Natural killer cell treated with Interleukin-12 subunit alpha and Interleukin-12 subunit beta and Interleukin-15 and Interleukin-18, amount 100 ng/mL, for 72 hours (primary cell): ENCODE measurements around the gene C17orf113. TPM values are rescaled to one million over a fixed set of nuclear protein-coding genes. Genes with fewer than 3 reads are reported as not detected.
"Not testable (repeated sequence)": the region's sequence is repeated elsewhere in the genome, so short reads cannot be mapped to it uniquely, and the experiment has no call there.

ENCODE experiments used
- ATAC-seq, 2 donors: fragments of 150-1000 bp; cut with Tn5 transposase in 1 of 2; sonication (Bioruptor Pico), chemical (Tn5 transposase) in 1 of 2; 2 replicates each; pipeline ENCODE4 v1.10.0; 2021
- DNase-seq: peaks from one replicate; pipeline ENCODE4 v3.0.0; 2022; ENCODE audit warnings: low spot score
- H3K27ac Mint-ChIP-seq, 2 donors: 1 replicate in 1 of 2; 2 replicates in 1 of 2; pipeline ENCODE4 v1.8.0; 2022; ENCODE audit warnings: mixed read lengths in 2 of 2, mild to moderate bottlenecking in 1 of 2, moderate library complexity in 1 of 2
- H3K27me3 Mint-ChIP-seq, 2 donors: 1 replicate in 1 of 2; 2 replicates in 1 of 2; pipeline ENCODE4 v1.8.0; 2022; ENCODE audit warnings: mixed read lengths in 2 of 2
- H3K36me3 Mint-ChIP-seq: one replicate; pipeline ENCODE4 v1.8.0; 2022; ENCODE audit warnings: mixed read lengths
- H3K4me1 Mint-ChIP-seq, 2 donors: 1 replicate in 1 of 2; 2 replicates in 1 of 2; pipeline ENCODE4 v1.8.0; 2022; ENCODE audit warnings: low read depth in 2 of 2, mixed read lengths in 2 of 2, mild to moderate bottlenecking in 1 of 2
- H3K4me3 Mint-ChIP-seq: one replicate; pipeline ENCODE4 v1.8.0; 2022; ENCODE audit warnings: mixed read lengths
- H3K9me3 Mint-ChIP-seq: 2 replicates; pipeline ENCODE4 v1.8.0; 2022; ENCODE audit warnings: mixed read lengths
- total RNA-seq, 2 donors: library from RNA; stranded (reverse); gene quantifications; one replicate each; pipeline ENCODE4 v1.2.3, GENCODE V29; 2022

Gene C17orf113
- total RNA-seq, 2 donors from 2014 or later: not detected

GRCh38 chr17:42025191-42025579, 25.2 kb downstream of the C17orf113 start:
- Mint-ChIP-seq H3K27me3 (peaks cover 0 to 3% of the 10 kb centered on the region in 2 donors), H3K4me3 (no peak overlapping the region), H3K27ac (peak overlapping the region; percentile 43 to 69), H3K36me3 (no peaks in the 10 kb centered on the region), H3K9me3 (no peaks in the 10 kb centered on the region), H3K4me1 (peaks cover 19 to 21% of the 10 kb centered on the region in 2 donors)
- DNase-seq: no peak
- no peak for ATAC-seq

DNA sequence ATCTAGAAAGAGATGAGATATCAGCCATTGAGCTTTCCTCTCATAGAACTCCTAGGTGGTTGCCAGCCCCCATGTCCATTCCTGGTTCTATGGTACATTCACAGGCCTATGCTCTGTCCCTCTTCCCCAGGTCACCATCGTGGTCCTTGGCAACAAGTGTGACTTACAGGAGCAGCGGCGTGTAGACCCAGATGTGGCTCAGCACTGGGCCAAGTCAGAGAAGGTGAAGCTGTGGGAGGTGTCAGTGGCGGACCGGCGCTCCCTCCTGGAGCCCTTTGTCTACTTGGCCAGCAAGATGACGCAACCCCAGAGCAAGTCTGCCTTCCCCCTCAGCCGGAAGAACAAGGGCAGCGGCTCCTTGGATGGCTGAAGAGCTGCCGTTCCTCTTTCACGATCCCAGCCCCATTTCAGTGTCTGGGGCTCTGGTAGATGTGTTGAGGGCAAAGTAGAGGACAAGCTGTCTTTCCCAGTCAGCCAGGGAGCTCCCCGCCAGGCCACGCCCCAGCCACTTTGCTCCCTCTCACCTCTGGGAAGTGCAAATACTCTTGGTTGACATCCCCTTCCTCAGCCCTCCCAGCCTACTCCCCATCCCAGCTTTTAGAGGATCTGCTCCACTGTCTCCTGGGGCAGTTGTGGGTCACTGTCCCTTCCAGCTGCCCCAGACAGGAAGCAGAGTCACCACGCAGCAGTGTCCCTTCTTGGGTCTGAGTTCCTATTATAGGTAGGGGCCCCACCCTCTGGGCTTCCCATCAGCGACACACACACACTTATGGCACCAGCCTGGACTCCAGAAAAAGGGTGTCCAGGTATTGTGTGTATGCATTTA, 26.7 kb downstream of the C17orf113 start:
- Mint-ChIP-seq H3K4me3 (no peak overlapping the region), H3K4me1 (peaks cover 29 to 30% of the 10 kb centered on the region in 2 donors), H3K27ac (peak overlapping the region in 1 of 2 donors; percentile 69), H3K9me3 (no peaks in the 10 kb centered on the region), H3K27me3 (peaks cover 0 to 3% of the 10 kb centered on the region in 2 donors), H3K36me3 (no peaks in the 10 kb centered on the region)
- no peak for ATAC-seq
- DNase-seq: no peak

- not testable (repeated sequence) for DNase-seq, H3K36me3 Mint-ChIP-seq, H3K27me3 Mint-ChIP-seq, H3K9me3 Mint-ChIP-seq, ATAC-seq
- H3K4me1 Mint-ChIP-seq: peaks cover 45 to 52% of the 10 kb centered on the region in 2 donors
- H3K4me3 Mint-ChIP-seq: peak overlapping the region; percentile 98
- peak overlapping the region; percentile 91 to 99 for H3K27ac Mint-ChIP-seq
These were observed 29.6 kb downstream of the C17orf113 start for GRCh38 chr17:42020845-42021244.

DNA sequence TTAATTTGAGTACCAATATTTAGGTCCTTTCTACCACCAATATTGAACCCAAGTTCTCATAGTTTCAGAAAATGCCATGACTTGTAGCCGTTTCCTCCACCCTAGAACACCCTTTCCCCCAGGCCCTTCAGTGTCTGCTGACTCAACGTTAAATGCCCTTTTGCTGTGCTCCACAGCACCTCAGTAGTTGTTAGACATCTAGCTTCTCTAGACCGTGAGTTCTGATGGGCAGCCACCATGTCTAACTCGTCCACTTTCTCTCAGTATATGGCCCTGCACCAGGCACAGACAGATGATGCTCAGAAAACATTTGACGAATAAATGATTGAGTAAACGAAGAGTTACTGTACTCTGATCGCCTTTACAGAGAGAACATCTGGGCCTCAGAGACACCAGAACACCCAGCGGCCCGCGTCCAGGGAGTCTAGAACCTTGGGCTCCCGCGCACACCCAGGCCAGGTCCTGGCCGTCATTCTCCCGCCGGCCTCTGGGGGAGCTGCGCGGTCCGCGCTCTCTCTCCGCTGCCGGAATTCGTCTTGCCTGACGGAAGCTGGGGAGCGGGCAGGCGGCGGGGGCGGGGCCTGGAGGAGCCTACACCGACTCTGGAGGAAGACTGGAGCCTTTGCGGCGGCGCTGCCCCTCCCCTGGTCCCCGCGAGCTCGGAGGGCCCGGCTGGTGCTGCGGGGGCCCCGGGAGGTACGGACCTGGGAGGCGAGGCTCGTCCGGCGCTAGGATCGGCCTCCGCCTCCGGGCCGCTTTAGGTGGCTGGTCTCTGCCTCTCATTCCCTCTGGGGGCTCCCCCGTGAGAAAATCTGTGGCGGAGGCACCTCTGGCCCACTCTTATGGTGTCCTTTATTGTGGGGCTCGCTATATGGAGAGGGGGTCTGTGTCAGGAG, 30.6 kb downstream of the C17orf113 start, which contains the start of gene NKIRAS2:
NKIRAS2 (plus strand) TSS at position 582 of the 896 bp plus-strand sequence. CDS start 1,488 bp downstream, outside the sequence.
- peaks cover 49 to 58% of the 10 kb centered on the region in 2 donors for H3K4me1 Mint-ChIP-seq
- peaks cover 7% of the 10 kb centered on the region for H3K36me3 Mint-ChIP-seq
- no peaks in the 10 kb centered on the region for H3K9me3 Mint-ChIP-seq
- peak within 1 kb of the TSS; percentile 99 for H3K27ac Mint-ChIP-seq
- H3K4me3 Mint-ChIP-seq: peak within 1 kb of the TSS; percentile 98
- ATAC-seq: peak; percentile 85 to 90
- peak; percentile 97 for DNase-seq
- no peaks in the 10 kb centered on the region for H3K27me3 Mint-ChIP-seq

- Mint-ChIP-seq H3K36me3 (peaks cover 7% of the 10 kb centered on the region), H3K4me3 (peak overlapping the region; percentile 98), H3K9me3 (no peaks in the 10 kb centered on the region), H3K4me1 (peaks cover 48 to 55% of the 10 kb centered on the region in 2 donors), H3K27me3 (no peaks in the 10 kb centered on the region), H3K27ac (peak overlapping the region; percentile 99)
- ATAC-seq (no peak), DNase-seq (no peak)
These were observed 31.4 kb downstream of the C17orf113 start for GRCh38 chr17:42018988-42019387.

DNA sequence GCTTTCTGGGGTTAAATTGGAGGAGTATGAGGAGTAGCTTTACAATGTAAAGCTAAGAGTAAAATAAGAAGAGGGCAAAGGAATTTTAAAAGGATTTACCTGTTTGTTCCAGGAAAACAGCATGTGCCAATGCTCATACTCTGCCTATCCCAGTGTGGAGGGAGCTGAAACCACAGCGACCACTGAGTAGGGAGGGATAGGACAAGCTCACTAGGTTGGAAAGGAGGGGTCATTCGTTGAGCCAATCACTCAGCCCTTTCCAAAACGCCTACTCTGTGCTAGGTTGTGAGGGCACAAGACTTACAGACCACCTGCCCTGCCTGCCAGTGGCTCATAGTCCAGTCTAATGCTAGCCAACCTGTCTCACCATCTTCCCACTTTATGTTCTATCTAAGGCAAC, 32.1 kb downstream of the C17orf113 start:
- no peaks in the 10 kb centered on the region for H3K9me3 Mint-ChIP-seq
- DNase-seq (no peak), ATAC-seq (no peak)
- peak overlapping the region; percentile 99 for H3K27ac Mint-ChIP-seq
- H3K36me3 Mint-ChIP-seq: peaks cover 7% of the 10 kb centered on the region
- peak overlapping the region; percentile 98 for H3K4me3 Mint-ChIP-seq
- no peaks in the 10 kb centered on the region for H3K27me3 Mint-ChIP-seq
- H3K4me1 Mint-ChIP-seq: peaks cover 50 to 58% of the 10 kb centered on the region in 2 donors

DNA sequence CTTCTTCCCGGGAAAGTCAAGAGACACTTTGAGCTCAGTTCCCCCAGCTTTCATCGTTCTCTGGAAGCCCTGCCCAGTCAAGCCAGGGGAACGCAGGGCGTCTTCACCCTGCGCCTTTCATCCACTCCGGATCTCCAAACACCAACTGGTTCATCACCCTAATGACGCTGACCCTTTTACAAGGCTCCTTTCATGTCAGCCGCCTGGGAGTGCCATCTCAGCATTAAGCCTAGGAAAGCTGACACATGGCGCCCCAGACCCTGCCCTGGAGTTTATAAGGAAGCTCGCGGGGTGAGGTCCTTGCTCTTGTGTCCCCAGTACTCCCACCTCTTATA, 32.6 kb downstream of the C17orf113 start:
- Mint-ChIP-seq H3K36me3 (peaks cover 7% of the 10 kb centered on the region), H3K27ac (peak overlapping the region; percentile 99), H3K27me3 (no peaks in the 10 kb centered on the region), H3K4me1 (peaks cover 53 to 62% of the 10 kb centered on the region in 2 donors), H3K9me3 (no peaks in the 10 kb centered on the region), H3K4me3 (peak overlapping the region; percentile 98)
- DNase-seq: no peak
- no peak for ATAC-seq

DNA sequence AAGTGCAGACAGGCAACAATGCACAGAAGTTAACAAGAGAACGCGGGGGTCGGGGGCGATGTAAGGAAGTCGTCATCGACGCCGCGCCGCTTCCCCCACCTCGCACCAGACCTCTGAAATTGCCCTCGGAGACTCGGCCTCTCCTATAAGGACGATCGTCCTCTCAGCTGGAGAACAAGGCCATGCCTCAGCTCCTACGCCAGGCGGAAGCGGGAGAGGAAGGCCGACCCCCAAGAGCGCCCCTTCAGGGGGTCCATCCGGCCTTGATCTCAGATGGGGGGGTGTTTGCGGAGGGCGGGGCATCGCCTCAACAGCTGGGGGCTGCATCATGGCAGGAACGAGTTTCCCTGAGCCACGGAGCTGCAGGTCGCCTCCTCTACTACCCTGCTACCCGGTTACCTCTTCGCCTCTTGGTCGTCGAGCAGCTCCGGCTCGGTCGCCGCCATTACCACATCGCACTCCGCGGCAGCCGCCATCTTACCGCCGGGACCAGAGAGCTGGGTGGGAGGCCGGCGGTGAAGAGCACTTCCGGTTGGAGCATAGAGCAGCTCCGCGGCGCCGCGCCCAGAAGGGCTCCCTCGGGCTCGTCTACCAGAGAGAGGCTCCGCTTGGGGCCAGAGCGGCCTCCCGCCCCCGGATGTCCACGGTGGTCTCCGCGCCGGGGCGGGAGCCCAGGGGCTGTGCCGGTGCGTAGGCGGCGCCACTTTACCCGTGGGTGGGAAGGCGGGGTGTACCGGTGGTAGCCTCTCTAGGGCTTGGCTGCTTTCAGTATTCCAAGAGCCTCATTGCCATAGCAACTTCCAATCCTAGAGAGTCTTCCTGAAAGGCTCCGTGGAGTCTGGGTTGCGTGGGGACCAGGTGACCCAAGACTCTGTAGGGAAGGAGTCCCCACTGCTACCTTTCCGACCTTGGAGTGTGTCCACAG, 33.2 kb downstream of the C17orf113 start, which contains the start of gene DNAJC7:
DNAJC7 (minus strand) TSS at position 499 of the 925 bp plus-strand sequence; CDS start at position 476, 23 bp downstream.
- peak; percentile 94 for ATAC-seq
- peak; percentile 93 for DNase-seq
- peak within 1 kb of the TSS; percentile 99 for H3K27ac Mint-ChIP-seq
- H3K4me3 Mint-ChIP-seq: peak within 1 kb of the TSS; percentile 98
- no peaks in the 10 kb centered on the region for H3K9me3 Mint-ChIP-seq
- H3K27me3 Mint-ChIP-seq: no peaks in the 10 kb centered on the region
- peaks cover 51 to 62% of the 10 kb centered on the region in 2 donors for H3K4me1 Mint-ChIP-seq
- H3K36me3 Mint-ChIP-seq: peaks cover 7% of the 10 kb centered on the region

- Mint-ChIP-seq H3K9me3 (no peaks in the 10 kb centered on the region), H3K36me3 (peaks cover 7% of the 10 kb centered on the region), H3K4me3 (peak overlapping the region; percentile 98), H3K27ac (peak overlapping the region; percentile 99), H3K27me3 (no peaks in the 10 kb centered on the region), H3K4me1 (peaks cover 55 to 65% of the 10 kb centered on the region in 2 donors)
- DNase-seq (no peak), ATAC-seq (no peak)
These were observed 34.0 kb downstream of the C17orf113 start for GRCh38 chr17:42016411-42016831.

- not testable (repeated sequence) for ATAC-seq, DNase-seq, H3K36me3 Mint-ChIP-seq, H3K27me3 Mint-ChIP-seq, H3K4me3 Mint-ChIP-seq, H3K9me3 Mint-ChIP-seq
- Mint-ChIP-seq H3K4me1 (peaks cover 60 to 65% of the 10 kb centered on the region in 2 donors), H3K27ac (peak overlapping the region in 1 of 2 donors; percentile 25)
These were observed 36.7 kb downstream of the C17orf113 start for GRCh38 chr17:42013740-42014139.

DNA sequence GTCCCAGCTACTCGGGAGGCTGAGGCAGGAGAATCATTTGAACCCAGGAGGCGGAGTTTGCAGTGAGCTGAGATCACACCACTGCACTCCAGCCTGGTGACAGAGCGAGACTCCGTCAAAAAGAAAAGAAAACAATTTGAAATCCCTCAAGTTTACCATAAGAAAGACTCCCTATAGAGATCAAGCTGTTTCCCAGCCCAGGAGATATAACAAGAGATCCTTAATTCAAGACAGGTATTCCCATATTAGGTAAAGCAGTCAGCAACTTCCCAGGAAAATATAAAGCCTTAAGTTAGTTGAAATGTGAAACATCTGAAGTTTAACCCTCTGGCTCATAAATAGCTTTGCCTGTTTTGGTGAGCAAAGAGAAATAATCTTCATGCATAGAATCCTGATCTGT, 38.0 kb downstream of the C17orf113 start:
- H3K4me1 Mint-ChIP-seq: peaks cover 50 to 55% of the 10 kb centered on the region in 2 donors
- H3K36me3 Mint-ChIP-seq: not testable (repeated sequence)

DNA sequence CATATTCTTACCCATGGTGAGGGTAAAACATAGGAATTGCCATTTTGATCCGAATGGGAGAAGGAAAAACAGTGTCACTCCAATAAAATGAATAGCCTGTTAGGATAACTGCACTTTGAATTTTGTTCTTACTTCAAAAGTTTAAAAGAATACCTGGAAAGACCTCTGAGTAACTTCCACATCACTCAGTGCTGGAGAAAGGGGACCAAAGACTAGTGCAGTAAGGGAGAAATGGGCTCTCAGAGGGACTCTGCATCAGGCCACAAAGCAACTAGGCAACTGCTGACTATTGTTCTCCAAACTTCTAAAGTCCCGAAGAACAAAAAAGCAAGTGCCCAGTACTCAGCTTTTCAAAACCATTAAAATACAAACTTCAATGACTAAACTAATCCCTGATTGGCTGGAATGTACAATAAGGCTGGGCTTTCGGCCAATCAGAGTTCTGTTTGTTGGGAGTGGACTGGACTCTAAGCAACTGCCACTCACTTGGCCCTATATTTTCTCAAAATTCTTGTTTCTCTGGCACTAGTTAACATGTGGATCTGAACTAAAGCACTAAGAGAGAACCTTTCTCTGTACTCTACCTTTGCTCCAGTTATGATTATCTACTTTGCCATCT, 39.4 kb downstream of the C17orf113 start:
- no peaks in the 10 kb centered on the region for H3K27me3 Mint-ChIP-seq
- ATAC-seq (no peak), DNase-seq (no peak)
- no peak overlapping the region for H3K4me3 Mint-ChIP-seq
- H3K27ac Mint-ChIP-seq: no peak overlapping the region
- no peaks in the 10 kb centered on the region for H3K9me3 Mint-ChIP-seq
- no peaks in the 10 kb centered on the region for H3K36me3 Mint-ChIP-seq
- H3K4me1 Mint-ChIP-seq: peaks cover 42 to 50% of the 10 kb centered on the region in 2 donors

More for the DNA sequence above, 38.0 kb downstream of the C17orf113 start:
- not testable (repeated sequence) for DNase-seq, H3K9me3 Mint-ChIP-seq, H3K27me3 Mint-ChIP-seq, H3K4me3 Mint-ChIP-seq, ATAC-seq, H3K27ac Mint-ChIP-seq
